ENCODE results near the gene HCFC1R1. TPM values are rescaled to one million over a fixed set of nuclear protein-coding genes. Genes with fewer than 3 reads are reported as not detected.

Gene HCFC1R1
- total and polyA plus RNA-seq, 2 of the 8 experiments (the other 6 are each of a cell fraction or from before 2014, with no cell fraction given) = 72.7 to 138 TPM

- Histone ChIP-seq H3K9ac (replicated peaks in 1 of 4; ENCODE audit: extremely low read depth in 1 of 4, low read depth in 3 of 4, low read length in 3 of 4) (no peak overlapping the region), H3K23ac (ENCODE audit: insufficient read length) (no peak overlapping the region), H2BK15ac (ENCODE audit: low read length) (no peak overlapping the region), H3K23me2 (ENCODE audit: low read depth, low read length) (peaks cover 6% of the 10 kb centered on the region; the same call in 1 of the 2 replicates), H3K9me3 (ENCODE audit: insufficient read depth in 2 of 2, low read depth in 1 of 2, low read length in 1 of 2) (no peaks in the 10 kb centered on the region), H2AFZ (ENCODE audit: low read length) (no peak overlapping the region), H3K56ac (replicated peaks; ENCODE audit: insufficient read length, low read depth, low read length) (no peak overlapping the region), H2BK20ac (ENCODE audit: low read length) (no peak overlapping the region), H2BK12ac (ENCODE audit: low read depth, low read length) (no peak overlapping the region), H3K36me3 (ENCODE audit: control insufficient read depth in 2 of 4, insufficient read depth in 4 of 4, low read length in 3 of 4) (no peaks in the 10 kb centered on the region; a peak in 1 of 8 replicates), H4K8ac (ENCODE audit: extremely low read depth, insufficient read depth, low read length) (no peak overlapping the region; the same call in 1 of the 2 replicates), H3K18ac (ENCODE audit: extremely low read depth, low read length) (no peak overlapping the region), H4K91ac (replicated peaks; ENCODE audit: insufficient read length, low read length) (no peak overlapping the region), H3K79me2 (ENCODE audit: control insufficient read depth in 1 of 2, insufficient read depth in 2 of 2, low read length in 2 of 2) (no peaks in the 10 kb centered on the region), H2BK5ac (ENCODE audit: low read depth, low read length) (no peak overlapping the region), H3K27me3 (replicated peaks in 1 of 4; ENCODE audit: control insufficient read depth in 3 of 4, extremely low read depth in 1 of 4, insufficient read depth in 3 of 4, low read length in 3 of 4) (peaks cover 0 to 8% (median 3%) of the 10 kb centered on the region in 4 experiments; a peak in 6 of 7 replicates), H3K14ac (ENCODE audit: insufficient read length) (no peak overlapping the region), H4K20me1 (replicated peaks in 1 of 2; ENCODE audit: control insufficient read depth in 1 of 2, insufficient read depth in 2 of 2, low read length in 2 of 2) (peaks cover 0 to 18% of the 10 kb centered on the region in 2 experiments), H3K4me2 (ENCODE audit: insufficient read depth in 1 of 2, low read depth in 2 of 2, low read length in 2 of 2) (no peak overlapping the region), H2BK120ac (replicated peaks; ENCODE audit: low read depth, low read length) (no peak overlapping the region), H4K5ac (ENCODE audit: insufficient read length, low read depth, low read length) (no peak overlapping the region), H3K4me3 (ENCODE audit: extremely low read depth in 1 of 4, insufficient read depth in 2 of 4, low read depth in 3 of 4, low read length in 4 of 4) (no peak overlapping the region), H3K4me1 (replicated peaks in 1 of 4; ENCODE audit: control insufficient read depth in 3 of 4, insufficient read depth in 4 of 4, low read length in 3 of 4) (peaks cover 0 to 3% (median 0%) of the 10 kb centered on the region in 4 experiments; a peak in 3 of 7 replicates), H2AK5ac (ENCODE audit: low read depth, low read length) (no peak overlapping the region), H3K4ac (replicated peaks; ENCODE audit: insufficient read length, low read depth, low read length) (no peak overlapping the region), H3K79me1 (ENCODE audit: low read depth, low read length) (no peaks in the 10 kb centered on the region), H3K27ac (ENCODE audit: low read depth, low read length) (no peak overlapping the region)
- WGBS, 2 experiments (ENCODE audit: extremely low coverage in 1 of 2, insufficient coverage in 1 of 2, insufficient read length in 1 of 2, insufficient replicate concordance in 2 of 2, low coverage in 1 of 2, low lambda C conversion rate in 2 of 2, missing lambda C conversion rate in 1 of 2) = 97% methylated on average over 23 of the region's 26 CpGs; no CpG with 5 or more reads in 1 of the 2 experiments
- FAIRE-seq (no peak), DNase-seq (ENCODE audit: low read depth in 1 of 2, low spot score in 2 of 2) (no peak)
- CTCF ChIA-PET (ENCODE audit: partially characterized antibody) = interaction anchor here (1.3 to 7.4 kb wide), 3 partner anchors 10 to 37 kb away, joined by 4 to 117 read pairs (median 10); no protein-coding TSS in a partner anchor
- POLR2A ChIA-PET (ENCODE audit: partially characterized antibody) = interaction anchor here (0.7 to 6.1 kb wide), 10 partner anchors 9 to 91 kb away, joined by 3 to 94 read pairs (median 6); partner anchors contain the start of genes BICDL2, CLDN6, HCFC1R1 and THOC6
- TF ChIP-seq EP300 (IDR thresholded peaks at IDR 0.05; ENCODE audit: borderline replicate concordance in 1 of 2, low read depth in 2 of 2, low read length in 2 of 2) = no peak
- TF ChIP-seq SIN3A (conservative IDR thresholded peaks at IDR 0.05 in 1 of 2, IDR thresholded peaks at IDR 0.05 in 1 of 2; ENCODE audit: low read depth in 1 of 2, low read length in 2 of 2) = no peak
- no peak for TF ChIP-seq CTBP2 (IDR thresholded peaks at IDR 0.05; ENCODE audit: borderline replicate concordance, insufficient read depth, insufficient read length, low read length)
- TF ChIP-seq RNF2 (IDR thresholded peaks at IDR 0.05; ENCODE audit: borderline replicate concordance, low read depth, low read length, missing control alignments, poor library complexity, severe bottlenecking) = no peak
- TF ChIP-seq ATF3 (IDR thresholded peaks at IDR 0.05; ENCODE audit: insufficient read depth, low read depth, low read length) = no peak
- no peak for TF ChIP-seq TCF12 (IDR thresholded peaks at IDR 0.05; ENCODE audit: low read depth, low read length)
- TF ChIP-seq CHD1 (IDR thresholded peaks at IDR 0.05; ENCODE audit: low read depth, low read length) = no peak
- no peak for TF ChIP-seq CEBPB (IDR thresholded peaks at IDR 0.05; ENCODE audit: low read depth, low read length)
- TF ChIP-seq ZNF274 (IDR thresholded peaks at IDR 0.05; ENCODE audit: borderline replicate concordance, extremely low read depth, low read length) = no peak
- no peak for TF ChIP-seq KDM5A (IDR thresholded peaks at IDR 0.05; ENCODE audit: low read length)
- no peak for TF ChIP-seq TAF7 (optimal IDR thresholded peaks at IDR 0.05; ENCODE audit: borderline replicate concordance, low read depth, low read length)
Measured at GRCh38 chr16:3049921-3050481, 26.3 kb upstream of the HCFC1R1 start.

Data from H1 (cell line).